H1 (cell line): ENCODE results near the gene CAMK2D. TPM values are rescaled to one million over a fixed set of nuclear protein-coding genes. Genes with fewer than 3 reads are reported as not detected.

Experiments used
- CTCF ChIA-PET: fragments of 300-600 bp; sonication (Branson Sonifier 250); formaldehyde crosslinking; loops from one replicate; lab custom pipeline; 2021; ENCODE audit not compliant: partially characterized antibody; lab: Charles Lee
- POLR2A ChIA-PET: fragments of 300-600 bp; sonication (Branson Sonifier 250); formaldehyde crosslinking; loops from one replicate; lab custom pipeline; 2021; ENCODE audit warnings: inconsistent platforms; ENCODE audit not compliant: partially characterized antibody; lab: Charles Lee
- DNase-seq, 2 experiments: peaks; one replicate each; pipeline versions ENCODE4 v3.0.0 to v3.0.0-alpha.2; 2010 to 2022; ENCODE audit warnings: low spot score in 2 of 2, low read depth in 1 of 2, mixed read lengths in 1 of 2
- FAIRE-seq: peaks from 2 replicates; lab custom pipeline; 2011; peaks lifted over from hg19 to GRCh38; lab: Jason Lieb, UNC
- H2AFZ ChIP-seq: 2 replicates; pipeline ENCODE4 v1.8.1; 2012; ENCODE audit warnings: low read length, inconsistent platforms
- H2AK5ac ChIP-seq: 2 replicates; pipeline ENCODE4 v1.6.1; 2013; ENCODE audit warnings: low read depth, low read length
- H2BK120ac ChIP-seq: replicated peaks from 2 replicates; pipeline ENCODE3; 2013; ENCODE audit warnings: low read depth, low read length, inconsistent platforms
- H2BK12ac ChIP-seq: 2 replicates; pipeline ENCODE4 v1.6.1; 2013; ENCODE audit warnings: low read depth, low read length
- H2BK15ac ChIP-seq: 2 replicates; pipeline ENCODE4 v1.6.1; 2013; ENCODE audit warnings: low read length
- H2BK20ac ChIP-seq: 2 replicates; pipeline ENCODE4 v1.6.1; 2013; ENCODE audit warnings: low read length
- H2BK5ac ChIP-seq: 2 replicates; pipeline ENCODE4 v1.6.1; 2013; ENCODE audit warnings: low read depth, low read length
- H3K14ac ChIP-seq: 2 replicates; pipeline ENCODE4 v1.6.1; 2013; ENCODE audit warnings: inconsistent platforms; ENCODE audit not compliant: insufficient read length
- H3K18ac ChIP-seq: 2 replicates; pipeline ENCODE4 v1.6.1; 2013; ENCODE audit warnings: low read length; ENCODE audit errors: extremely low read depth
- H3K23ac ChIP-seq: 2 replicates; pipeline ENCODE4 v1.6.1; 2013; ENCODE audit warnings: inconsistent platforms; ENCODE audit not compliant: insufficient read length
- H3K23me2 ChIP-seq: 2 replicates; pipeline ENCODE4 v1.6.1; 2013; ENCODE audit warnings: low read depth, low read length
- H3K27ac ChIP-seq: 2 replicates; pipeline ENCODE4 v1.6.1; 2011; ENCODE audit warnings: low read depth, low read length, inconsistent platforms
- H3K27me3 ChIP-seq, 4 experiments: replicated peaks in 1 of 4; 1 replicate in 1 of 4; 2 replicates in 3 of 4; pipeline versions ENCODE4 v1.6.1 to v1.8.1; 2011 to 2013; ENCODE audit warnings: low read length in 3 of 4, mild to moderate bottlenecking in 3 of 4, inconsistent platforms in 2 of 4, mixed read lengths in 2 of 4, moderate library complexity in 1 of 4; ENCODE audit not compliant: control insufficient read depth in 3 of 4, insufficient read depth in 3 of 4; ENCODE audit errors: extremely low read depth in 1 of 4
- H3K36me3 ChIP-seq, 4 experiments: 2 replicates each; pipeline versions ENCODE4 v1.6.1 to v1.8.1; 2011 to 2013; ENCODE audit warnings: mild to moderate bottlenecking in 4 of 4, low read length in 3 of 4, moderate library complexity in 2 of 4, control low read depth in 1 of 4, inconsistent platforms in 1 of 4; ENCODE audit not compliant: insufficient read depth in 4 of 4, control insufficient read depth in 2 of 4
- H3K4ac ChIP-seq: replicated peaks from 2 replicates; pipeline ENCODE3; 2013; ENCODE audit warnings: low read length, low read depth, mixed read lengths, inconsistent platforms; ENCODE audit not compliant: insufficient read length
- H3K4me1 ChIP-seq, 4 experiments: replicated peaks in 1 of 4; 1 replicate in 1 of 4; 2 replicates in 3 of 4; pipeline versions ENCODE4 v1.6.1 to v1.8.1; 2011 to 2013; ENCODE audit warnings: low read length in 3 of 4, inconsistent platforms in 2 of 4, mixed read lengths in 1 of 4; ENCODE audit not compliant: insufficient read depth in 4 of 4, control insufficient read depth in 3 of 4
- H3K4me2 ChIP-seq, 2 experiments: 2 replicates each; pipeline versions ENCODE4 v1.6.1 to v1.8.1; 2011 to 2013; ENCODE audit warnings: low read depth in 2 of 2, low read length in 2 of 2, control low read depth in 1 of 2, inconsistent platforms in 1 of 2, mild to moderate bottlenecking in 1 of 2; ENCODE audit not compliant: insufficient read depth in 1 of 2
- H3K4me3 ChIP-seq, 4 experiments: fragments of 200-600, 300-600 bp in 1 of 4; sonication (generic), shearing (Covaris generic), sonication (Bioruptor Twin) in 1 of 4; 2 replicates each; pipeline versions ENCODE4 v1.5.1 to v1.8.1; 2011 to 2016; ENCODE audit warnings: low read length in 4 of 4, low read depth in 3 of 4, control low read depth in 2 of 4, inconsistent platforms in 2 of 4, mild to moderate bottlenecking in 2 of 4, mixed read lengths in 1 of 4, moderate library complexity in 1 of 4; ENCODE audit not compliant: insufficient read depth in 2 of 4; ENCODE audit errors: extremely low read depth in 1 of 4
- H3K56ac ChIP-seq: replicated peaks from 2 replicates; pipeline ENCODE3; 2013; ENCODE audit warnings: low read depth, mild to moderate bottlenecking, mixed read lengths, low read length, inconsistent platforms; ENCODE audit not compliant: insufficient read length
- H3K79me1 ChIP-seq: 2 replicates; pipeline ENCODE4 v1.6.1; 2013; ENCODE audit warnings: low read depth, low read length, control low read depth
- H3K79me2 ChIP-seq, 2 experiments: 2 replicates each; pipeline versions ENCODE4 v1.6.1 to v1.8.1; 2012 to 2013; ENCODE audit warnings: low read length in 2 of 2, mild to moderate bottlenecking in 2 of 2, inconsistent platforms in 1 of 2; ENCODE audit not compliant: insufficient read depth in 2 of 2, control insufficient read depth in 1 of 2
- H3K9ac ChIP-seq, 4 experiments: replicated peaks in 1 of 4; 1 replicate in 1 of 4; 2 replicates in 3 of 4; pipeline versions ENCODE4 v1.6.1 to v1.8.1; 2011 to 2013; ENCODE audit warnings: low read depth in 3 of 4, low read length in 3 of 4, control low read depth in 2 of 4, mild to moderate bottlenecking in 2 of 4, moderate library complexity in 2 of 4, inconsistent platforms in 1 of 4; ENCODE audit errors: extremely low read depth in 1 of 4
- H3K9me3 ChIP-seq, 2 experiments: 2 replicates each; pipeline versions ENCODE4 v1.6.1 to v1.8.1; 2012 to 2013; ENCODE audit warnings: mild to moderate bottlenecking in 2 of 2, moderate library complexity in 2 of 2, control low read depth in 1 of 2, inconsistent platforms in 1 of 2, low read depth in 1 of 2, low read length in 1 of 2, mixed read lengths in 1 of 2; ENCODE audit not compliant: insufficient read depth in 2 of 2
- H4K20me1 ChIP-seq, 2 experiments: replicated peaks in 1 of 2; 2 replicates each; pipeline versions ENCODE3 to v1.8.1; 2011 to 2013; ENCODE audit warnings: inconsistent platforms in 2 of 2, low read length in 2 of 2, mild to moderate bottlenecking in 1 of 2; ENCODE audit not compliant: insufficient read depth in 2 of 2, control insufficient read depth in 1 of 2
- H4K5ac ChIP-seq: 2 replicates; pipeline ENCODE4 v1.6.1; 2013; ENCODE audit warnings: low read length, low read depth, mixed read lengths, inconsistent platforms; ENCODE audit not compliant: insufficient read length
- H4K8ac ChIP-seq: 2 replicates; pipeline ENCODE4 v1.8.0; 2013; ENCODE audit warnings: mild to moderate bottlenecking, moderate library complexity, low read length, inconsistent platforms; ENCODE audit not compliant: insufficient read depth; ENCODE audit errors: extremely low read depth
- H4K91ac ChIP-seq: replicated peaks from 2 replicates; pipeline ENCODE3; 2013; ENCODE audit warnings: low read length, mixed read lengths, inconsistent platforms; ENCODE audit not compliant: insufficient read length
- SIX5 ChIP-seq: IDR thresholded peaks from 2 replicates; pipeline ENCODE4 v1.6.1; 2011; ENCODE audit warnings: mild to moderate bottlenecking, low read depth, low read length
- WGBS, 2 experiments: shearing (Covaris generic) in 1 of 2; methylation state at CpG; one replicate each; pipeline versions ENCODE4 v1.1.6 to v1.1.7; 2013 to 2015; ENCODE audit warnings: low lambda C conversion rate in 2 of 2, mixed read lengths in 2 of 2, inconsistent platforms in 1 of 2, low coverage in 1 of 2, missing lambda C conversion rate in 1 of 2; ENCODE audit not compliant: insufficient replicate concordance in 2 of 2, insufficient coverage in 1 of 2, insufficient read length in 1 of 2; ENCODE audit errors: extremely low coverage in 1 of 2, missing lambda C conversion rate in 1 of 2; 5-methylcytosine and 5-hydroxymethylcytosine counted together
- polyA plus RNA-seq, 7 experiments: library from polyadenylated mRNA; depleted of rRNA in 3 of 7; stranded (reverse) in 5 of 7; unstranded in 2 of 7; fragments of >200 nt in 5 of 7; fragments of 200-250 nt in 2 of 7; gene quantifications; 1 replicate in 5 of 7; 2 replicates in 1 of 7; 4 replicates in 1 of 7; pipeline versions ENCODE4 v1.2.1 to v1.2.3, GENCODE V29; 2011 to 2013; ENCODE audit warnings: missing spikeins in 2 of 7, mixed read lengths in 2 of 7
- total RNA-seq: library from RNA; stranded (reverse); fragmentation: NEBNext Ultra II Directional; extraction: Animal tissue kit (Norgen Biotek cat#: 25700); gene quantifications from 2 replicates; pipeline ENCODE4 v1.2.1, GENCODE V29; 2021

The CAMK2D gene
- total and polyA plus RNA-seq, 2 of the 8 experiments (the other 6 are each of a cell fraction or from before 2014, with no cell fraction given) = 3.2 to 7.0 TPM

DNA sequence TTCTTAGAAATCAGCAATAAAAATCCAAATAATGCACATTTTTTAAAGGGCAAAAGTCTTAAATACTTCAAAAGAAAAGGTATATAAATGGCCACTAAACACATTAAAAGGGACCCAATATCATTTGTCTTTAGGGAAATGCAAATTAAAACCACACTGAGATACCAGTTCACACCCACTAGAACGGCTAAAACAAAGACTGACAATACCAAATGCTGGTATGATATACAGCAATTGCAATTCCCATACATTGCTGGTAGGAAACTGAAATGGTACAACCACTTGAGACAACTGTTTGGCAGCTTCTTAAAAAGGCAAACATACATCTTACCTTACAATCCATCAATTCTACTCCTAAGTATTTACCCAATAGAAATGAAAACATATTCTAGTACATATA, 33.7 kb downstream of the CAMK2D start:
- no peak overlapping the region for H2BK120ac ChIP-seq
- H3K9ac ChIP-seq = no peak overlapping the region
- H2AK5ac ChIP-seq = no peak overlapping the region
- H2BK15ac ChIP-seq = no peak overlapping the region
- no peak overlapping the region for H3K56ac ChIP-seq
- no peak overlapping the region for H3K4me3 ChIP-seq
- H2BK12ac ChIP-seq = no peak overlapping the region
- ChIA-PET CTCF (interaction anchor here (1.2 kb wide), 1 partner anchor 333 kb away, joined by 3 read pairs; no protein-coding TSS in a partner anchor), POLR2A (no interaction called here)
- TF ChIP-seq SIX5 = no peak
- no peak overlapping the region for H3K23ac ChIP-seq
- no peaks in the 10 kb centered on the region for H3K36me3 ChIP-seq
- H4K8ac ChIP-seq = no peak overlapping the region
- H3K4me1 ChIP-seq = no peaks in the 10 kb centered on the region
- H3K79me1 ChIP-seq = no peaks in the 10 kb centered on the region
- no peak overlapping the region for H2BK20ac ChIP-seq
- H4K5ac ChIP-seq = no peak overlapping the region
- H3K79me2 ChIP-seq = no peaks in the 10 kb centered on the region
- FAIRE-seq = no peak
- no peak overlapping the region for H3K4ac ChIP-seq
- no peaks in the 10 kb centered on the region for H3K9me3 ChIP-seq
- DNase-seq = no peak
- no peaks in the 10 kb centered on the region for H3K27me3 ChIP-seq
- no peak overlapping the region for H3K18ac ChIP-seq
- no peak overlapping the region for H3K14ac ChIP-seq
- no peak overlapping the region for H2BK5ac ChIP-seq
- H2AFZ ChIP-seq = no peak overlapping the region
- no peak overlapping the region for H3K4me2 ChIP-seq
- H4K91ac ChIP-seq = no peak overlapping the region
- H4K20me1 ChIP-seq = no peaks in the 10 kb centered on the region
- WGBS, 2 experiments = 95% methylated on average over 1 of the region's 1 CpG; no CpG with 5 or more reads in 1 of the 2 experiments
- no peak overlapping the region for H3K27ac ChIP-seq
- no peaks in the 10 kb centered on the region for H3K23me2 ChIP-seq
